Breast epithelium (tissue), 3 donors: ENCODE measurements around the gene STEAP1B.

Source experiments
- CTCF ChIP-seq, 3 donors: fragments of 450-650 bp; IDR thresholded peaks; one replicate each; pipeline ENCODE4 v1.5.1; 2016 to 2017; ENCODE audit warnings: antibody characterized with exemption in 3 of 3, mild to moderate bottlenecking in 3 of 3, moderate library complexity in 3 of 3
- POLR2A ChIP-seq: fragments of 450-650 bp; IDR thresholded peaks from one replicate; pipeline ENCODE4 v1.6.1; 2016; ENCODE audit warnings: antibody characterized with exemption, mild to moderate bottlenecking, moderate library complexity

- TF ChIP-seq CTCF (IDR thresholded peaks at IDR 0.05) (no peak), POLR2A (no peak)
Measured at GRCh38 chr7:22372863-22373262, 127.1 kb downstream of the STEAP1B start.
